Body of pancreas (tissue), 4 donors: ENCODE data around the gene PTPRM.

Source experiments
- CTCF ChIP-seq, 7 experiments: fragments of 450-650 bp in 4 of 7; fragments of 200-600 bp in 3 of 7; sonication (generic) in 3 of 7; IDR thresholded peaks; one replicate each; pipeline ENCODE4 v1.5.1; 2016 to 2019; ENCODE audit warnings: antibody characterized with exemption in 7 of 7
- POLR2A ChIP-seq, 3 donors: fragments of 450-650 bp; IDR thresholded peaks; one replicate each; pipeline ENCODE4 v1.6.1; 2016; ENCODE audit warnings: antibody characterized with exemption in 3 of 3, mild to moderate bottlenecking in 2 of 3

- TF ChIP-seq POLR2A (IDR thresholded peaks at IDR 0.05) (no peak), CTCF (IDR thresholded peaks at IDR 0.05) (no peak)
Measured at GRCh38 chr18:8052237-8052701, 485.2 kb downstream of the PTPRM start.
